NCI-H1417 treated with DMSO at 0.1 percent for 48 hours (cell line): ENCODE data around the gene HES4.

Experiments used
- DNase-seq: peaks from one replicate; lab custom pipeline; 2025; lab: John Stamatoyannopoulos, UW

Gene HES4

GRCh38 chr1:999725-1000356, at the start of gene HES4:
Gene HES4, minus strand, starts transcription at chr1:1000097. Its CDS starts 124 bp downstream, at chr1:999973.
- DNase-seq: no peak

GRCh38 chr1:1048765-1049164, 48.9 kb upstream of the HES4 start:
- no peak for DNase-seq

GRCh38 chr1:1047963-1048362, 48.1 kb upstream of the HES4 start:
- DNase-seq: no peak

- no peak for DNase-seq
Measured at GRCh38 chr1:1047407-1047806, 47.5 kb upstream of the HES4 start.

GRCh38 chr1:1046767-1047166, 46.9 kb upstream of the HES4 start:
- DNase-seq: no peak

- DNase-seq: no peak
Measured at GRCh38 chr1:1046243-1046642, 46.3 kb upstream of the HES4 start.

- DNase-seq: no peak
Measured at GRCh38 chr1:1045129-1045528, 45.2 kb upstream of the HES4 start.

- no peak for DNase-seq
Measured at GRCh38 chr1:1044455-1045078, 44.7 kb upstream of the HES4 start.

- DNase-seq: no peak
Measured at GRCh38 chr1:1043921-1044320, 44.0 kb upstream of the HES4 start.

- DNase-seq: no peak
Measured at GRCh38 chr1:1043411-1043810, 43.5 kb upstream of the HES4 start.

GRCh38 chr1:1042835-1043234, 42.9 kb upstream of the HES4 start:
- no peak for DNase-seq

- DNase-seq: no peak
Measured at GRCh38 chr1:1041873-1042272, 42.0 kb upstream of the HES4 start.

- no peak for DNase-seq
Measured at GRCh38 chr1:1041092-1041523, 41.2 kb upstream of the HES4 start.

GRCh38 chr1:1040004-1040991, 40.4 kb upstream of the HES4 start:
- DNase-seq: no peak

- DNase-seq: no peak
Measured at GRCh38 chr1:1039145-1039910, 39.4 kb upstream of the HES4 start.

- DNase-seq: no peak
Measured at GRCh38 chr1:1038694-1039093, 38.8 kb upstream of the HES4 start.

GRCh38 chr1:1037366-1038327, 37.8 kb upstream of the HES4 start:
- no peak for DNase-seq

GRCh38 chr1:1035291-1035943, 35.5 kb upstream of the HES4 start:
- DNase-seq: no peak

- no peak for DNase-seq
Measured at GRCh38 chr1:1034439-1034781, 34.5 kb upstream of the HES4 start.

GRCh38 chr1:1033731-1034438, 34.0 kb upstream of the HES4 start:
- DNase-seq: no peak
